Heart left ventricle (tissue), 16 donors: ENCODE results near the gene LDLRAD1. TPM values are rescaled to one million over a fixed set of nuclear protein-coding genes. Genes with fewer than 3 reads are reported as not detected.
"Not testable (repeated sequence)": the region's sequence is repeated elsewhere in the genome, so short reads cannot be mapped to it uniquely, and the experiment has no call there.

Experiments
- ATAC-seq, 4 donors: fragments of 200-7000 bp; cut with Tn5 transposase; one replicate each; pipeline ENCODE4 v1.9.1; 2020 to 2022; ENCODE audit warnings: moderate library complexity in 4 of 4, mild to moderate bottlenecking in 3 of 4, moderate number of reproducible peaks in 1 of 4
- DNase-seq, 5 donors: peaks; one replicate each; pipeline ENCODE4 v3.0.0-alpha.2; 2020
- H3K27ac ChIP-seq, 12 donors: fragments of 200-600 bp; sonication (generic) in 4 of 12; one replicate each; pipeline versions ENCODE4 v1.5.0 to v1.8.0; 2016 to 2022; ENCODE audit warnings: mild to moderate bottlenecking in 2 of 12
- H3K27me3 ChIP-seq, 9 donors: fragments of 200-600 bp; sonication (generic) in 2 of 9; one replicate each; pipeline versions ENCODE4 v1.5.1 to v1.8.0; 2016 to 2022; ENCODE audit warnings: mild to moderate bottlenecking in 3 of 9
- H3K36me3 ChIP-seq, 9 donors: fragments of 200-600 bp; sonication (generic) in 2 of 9; one replicate each; pipeline versions ENCODE4 v1.5.0 to v1.8.0; 2018 to 2022; ENCODE audit warnings: mild to moderate bottlenecking in 2 of 9
- H3K4me1 ChIP-seq, 12 donors: fragments of 200-600 bp; sonication (generic) in 4 of 12; one replicate each; pipeline versions ENCODE4 v1.5.0 to v1.8.0; 2016 to 2022; ENCODE audit warnings: mild to moderate bottlenecking in 3 of 12
- H3K4me3 ChIP-seq, 12 donors: fragments of 200-600 bp; sonication (generic) in 4 of 12; one replicate each; pipeline versions ENCODE4 v1.5.0 to v1.8.0; 2017 to 2022; ENCODE audit warnings: mild to moderate bottlenecking in 9 of 12, moderate library complexity in 4 of 12
- H3K9me3 ChIP-seq, 12 donors: fragments of 200-600 bp; sonication (generic) in 4 of 12; one replicate each; pipeline versions ENCODE4 v1.5.0 to v1.8.0; 2016 to 2022; ENCODE audit warnings: mild to moderate bottlenecking in 1 of 12
- POLR2A ChIP-seq, 2 donors: fragments of 450-650 bp; IDR thresholded peaks; one replicate each; pipeline ENCODE4 v1.6.1; 2017; ENCODE audit warnings: antibody characterized with exemption in 2 of 2, mild to moderate bottlenecking in 2 of 2, moderate library complexity in 2 of 2
- WGBS, 4 donors: extraction: QIAGEN DNeasy Blood & Tissue Kit in 2 of 4; methylation state at CpG; one replicate each; pipeline versions ENCODE4 v1.1.5 to v1.1.7; 2013 to 2018; 5-methylcytosine and 5-hydroxymethylcytosine counted together
- intact Hi-C, 10 donors: fragments of 100-400 bp; cut with DNase I; formaldehyde crosslinking; loops; one replicate each; pipeline versions ENCODE4 v1.11.1 to v1.14.2; 2022
- polyA plus RNA-seq, 2 donors: library from polyadenylated mRNA; stranded (reverse); fragments of 200-250 nt; gene quantifications; one replicate each; pipeline ENCODE4 v1.2.3, GENCODE V29; 2013
- total RNA-seq, 9 donors: library from RNA; depleted of rRNA in 2 of 9; stranded (reverse); fragments of >200 nt in 2 of 9; fragmentation: NEBNext Ultra II Directional in 3 of 9; extraction: Animal tissue kit (Norgen Biotek cat#: 25700) in 3 of 9; gene quantifications; one replicate each; pipeline versions ENCODE4 v1.1.0 to v1.2.4, GENCODE V29; 2016 to 2023
- TF ChIP-seq, protein P1 (sequence below), 12 donors: fragments of 200-600 bp; sonication (generic) in 4 of 12; IDR thresholded peaks; one replicate each; pipeline versions ENCODE4 v1.5.0 to v1.8.0; 2018 to 2022; ENCODE audit warnings: antibody characterized with exemption in 12 of 12, mild to moderate bottlenecking in 5 of 12
- donor health status: ischemic (EF 13 %, LVEDD 7.1; RV severe dilation, severe dysfunction).
- donor health status: healthy with polysubstance abuse.
- donor health status: DM: no; HTN: yes; CAD: no.
- donor health status: DM: no; HTN: no; CAD: no.
- donor health status: ischemic (EF 25% LVEDD 6.9; RV normal size, moderate dysfunction).
- donor health status: ischemic (EF 25% LVEDD 5.7; RV mildly dilated, moderate dysfunction).
- donor health status: healthy.
- donor health status: DM: yes; HTN: yes; CAD: no.
- donor health status: ischemic (EF 35%, LVEDD 5.7; RV mildly dilated, moderate dysfunction).
- donor health status: nonischemic (EF 11% LVEDD 7.7; RV severe dilation, severe dysfunction).
- donor health status: DM: yes; HTN: yes; CAD: no.
- donor health status: PGD.
- donor health status: ischemic (EF 29% LVEDD 5.4; RV normal size, mild dysfunction).
- donor health status: nonischemic (EF 23%, LVEDD 6.1; RV moderate dilation, normal function).

The LDLRAD1 gene
- total and polyA plus RNA-seq, 11 donors, result not detected

GRCh38 chr1:53981220-53981619 lies 36.8 kb downstream of the LDLRAD1 start:
- no peaks in the 10 kb centered on the region for H3K36me3 ChIP-seq

GRCh38 chr1:53979712-53980450 lies 38.1 kb downstream of the LDLRAD1 start:
- Histone ChIP-seq H3K9me3 (no peaks in the 10 kb centered on the region), H3K27ac (no peak overlapping the region), H3K4me3 (no peak overlapping the region), H3K36me3 (no peaks in the 10 kb centered on the region), H3K27me3 (no peaks in the 10 kb centered on the region), H3K4me1 (peaks cover 0 to 12% (median 5%) of the 10 kb centered on the region in 12 donors)
- TF ChIP-seq, protein P1, sequence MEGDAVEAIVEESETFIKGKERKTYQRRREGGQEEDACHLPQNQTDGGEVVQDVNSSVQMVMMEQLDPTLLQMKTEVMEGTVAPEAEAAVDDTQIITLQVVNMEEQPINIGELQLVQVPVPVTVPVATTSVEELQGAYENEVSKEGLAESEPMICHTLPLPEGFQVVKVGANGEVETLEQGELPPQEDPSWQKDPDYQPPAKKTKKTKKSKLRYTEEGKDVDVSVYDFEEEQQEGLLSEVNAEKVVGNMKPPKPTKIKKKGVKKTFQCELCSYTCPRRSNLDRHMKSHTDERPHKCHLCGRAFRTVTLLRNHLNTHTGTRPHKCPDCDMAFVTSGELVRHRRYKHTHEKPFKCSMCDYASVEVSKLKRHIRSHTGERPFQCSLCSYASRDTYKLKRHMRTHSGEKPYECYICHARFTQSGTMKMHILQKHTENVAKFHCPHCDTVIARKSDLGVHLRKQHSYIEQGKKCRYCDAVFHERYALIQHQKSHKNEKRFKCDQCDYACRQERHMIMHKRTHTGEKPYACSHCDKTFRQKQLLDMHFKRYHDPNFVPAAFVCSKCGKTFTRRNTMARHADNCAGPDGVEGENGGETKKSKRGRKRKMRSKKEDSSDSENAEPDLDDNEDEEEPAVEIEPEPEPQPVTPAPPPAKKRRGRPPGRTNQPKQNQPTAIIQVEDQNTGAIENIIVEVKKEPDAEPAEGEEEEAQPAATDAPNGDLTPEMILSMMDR (IDR thresholded peaks at IDR 0.05), result no peak
- no peak for TF ChIP-seq POLR2A (IDR thresholded peaks at IDR 0.05)
- intact Hi-C loops, result no loop called here
- no peak for ATAC-seq
- WGBS, 4 donors, result 85 to 88% (median 87%) methylated on average over 13 of the region's 13 CpGs
- DNase-seq, result no peak

More at GRCh38 chr1:53981220-53981619, 36.8 kb downstream of the LDLRAD1 start:
- no peak for TF ChIP-seq POLR2A (IDR thresholded peaks at IDR 0.05)
- TF ChIP-seq, protein P1 (IDR thresholded peaks at IDR 0.05), result no peak
- no peak overlapping the region for H3K27ac ChIP-seq
- intact Hi-C loops, result no loop called here
- ATAC-seq (no peak), DNase-seq (no peak)
- H3K27me3 ChIP-seq, result no peaks in the 10 kb centered on the region
- WGBS, 4 donors, result 87 to 94% (median 90%) methylated on average over 6 of the region's 6 CpGs
- H3K4me3 ChIP-seq, result no peak overlapping the region
- H3K4me1 ChIP-seq, result peaks cover 0 to 12% (median 5%) of the 10 kb centered on the region in 12 donors
- no peaks in the 10 kb centered on the region for H3K9me3 ChIP-seq

- H3K27ac ChIP-seq, result no peak overlapping the region
Observed at GRCh38 chr1:53975861-53976260, 42.1 kb downstream of the LDLRAD1 start.

GRCh38 chr1:53971718-53972117 lies 46.3 kb downstream of the LDLRAD1 start:
- WGBS, 4 donors, result 88 to 93% (median 91%) methylated on average over 2 of the region's 2 CpGs

More at GRCh38 chr1:53975861-53976260, 42.1 kb downstream of the LDLRAD1 start:
- H3K36me3 ChIP-seq, result peaks cover 0 to 24% (median 9%) of the 10 kb centered on the region in 9 donors
- TF ChIP-seq, protein P1 (IDR thresholded peaks at IDR 0.05), result no peak
- TF ChIP-seq POLR2A (IDR thresholded peaks at IDR 0.05), result no peak
- H3K27me3 ChIP-seq, result no peaks in the 10 kb centered on the region
- DNase-seq (no peak), ATAC-seq (no peak)
- intact Hi-C loops, result no loop called here
- no peaks in the 10 kb centered on the region for H3K4me1 ChIP-seq
- H3K9me3 ChIP-seq, result no peaks in the 10 kb centered on the region
- WGBS, 4 donors, result 95 to 99% (median 98%) methylated on average over 7 of the region's 7 CpGs
- no peak overlapping the region for H3K4me3 ChIP-seq

DNA sequence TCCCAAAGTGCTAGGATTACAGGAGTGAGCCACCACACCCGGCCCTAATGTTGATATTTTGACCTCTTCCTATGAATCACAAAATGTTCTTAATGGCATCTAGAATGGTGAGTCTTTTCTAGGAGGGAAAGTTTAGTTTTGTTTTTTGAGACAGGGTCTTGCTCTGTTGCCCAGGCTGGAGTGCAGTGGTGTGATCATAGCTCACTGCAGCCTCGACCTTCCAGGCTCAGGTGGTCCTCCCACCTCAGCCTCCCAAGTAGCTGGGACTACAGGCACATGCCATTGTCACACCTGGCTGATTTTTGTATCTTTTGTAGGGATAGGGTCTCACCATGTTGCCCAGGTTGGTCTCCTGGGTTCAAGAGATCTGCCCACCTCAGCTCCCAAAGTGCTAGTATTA lies 48.7 kb downstream of the LDLRAD1 start:
- H3K27me3 ChIP-seq, DNase-seq, intact Hi-C loops, H3K4me1 ChIP-seq, ATAC-seq, H3K27ac ChIP-seq, H3K9me3 ChIP-seq, H3K4me3 ChIP-seq: not testable (repeated sequence)
- peaks cover 0 to 87% (median 72%) of the 10 kb centered on the region in 9 donors for H3K36me3 ChIP-seq
- 92 to 100% (median 94%) methylated on average over 2 of the region's 2 CpGs for WGBS, 4 donors

More at GRCh38 chr1:53971718-53972117, 46.3 kb downstream of the LDLRAD1 start:
- intact Hi-C loops, result no loop called here
- Histone ChIP-seq H3K4me3 (no peak overlapping the region), H3K27ac (no peak overlapping the region), H3K4me1 (peaks cover 0 to 6% (median 0%) of the 10 kb centered on the region in 12 donors), H3K27me3 (no peaks in the 10 kb centered on the region), H3K9me3 (no peaks in the 10 kb centered on the region), H3K36me3 (peaks cover 0 to 64% (median 50%) of the 10 kb centered on the region in 9 donors)
- DNase-seq (no peak), ATAC-seq (no peak)
- TF ChIP-seq, protein P1 (IDR thresholded peaks at IDR 0.05), result no peak
- TF ChIP-seq POLR2A (IDR thresholded peaks at IDR 0.05), result no peak
